ENCODE measurements around the gene CD164.

The CD164 gene

GRCh38 chr6:109381747-109382575 is at the start of gene CD164:
Gene CD164, minus strand, starts transcription at chr6:109382467. Its CDS starts 89 bp downstream, at chr6:109382378.
- in situ Hi-C loops (cut with HindIII; ENCODE audit: low pct_ligation_motif_present, low sequenced_read_pairs): no loop called here
- peak; percentile 81 for DNase-seq
- no peak for TF ChIP-seq CTCF (IDR thresholded peaks at IDR 0.05; ENCODE audit: low read depth, low read length, missing control alignments)

GRCh38 chr6:109429496-109429895 is 47.2 kb upstream of the CD164 start:
- no peak for DNase-seq
- Histone ChIP-seq H3K27ac (no peak overlapping the region), H3K36me3 (replicated peaks) (no peaks in the 10 kb centered on the region), H3K27me3 (replicated peaks) (no peaks in the 10 kb centered on the region), H3K4me3 (ENCODE audit: low read depth, low read length) (no peak overlapping the region)
- TF ChIP-seq CTCF (IDR thresholded peaks at IDR 0.05; ENCODE audit: low read depth, low read length, missing control alignments): no peak
- in situ Hi-C loops (cut with HindIII; ENCODE audit: low pct_ligation_motif_present, low sequenced_read_pairs): no loop called here

More at GRCh38 chr6:109381747-109382575, at the start of gene CD164:
- H3K27me3 ChIP-seq (replicated peaks): no peaks in the 10 kb centered on the region
- peaks cover 5% of the 10 kb centered on the region for H3K36me3 ChIP-seq (replicated peaks)
- peak within 1 kb of the TSS; percentile 96 for H3K4me3 ChIP-seq (ENCODE audit: low read depth, low read length)
- peak within 1 kb of the TSS; percentile 100 for H3K27ac ChIP-seq

- no peak for TF ChIP-seq CTCF (IDR thresholded peaks at IDR 0.05; ENCODE audit: low read depth, low read length, missing control alignments)
- Histone ChIP-seq H3K27me3 (replicated peaks) (no peaks in the 10 kb centered on the region), H3K4me3 (ENCODE audit: low read depth, low read length) (no peak overlapping the region), H3K27ac (no peak overlapping the region), H3K36me3 (replicated peaks) (no peaks in the 10 kb centered on the region)
- in situ Hi-C loops (cut with HindIII; ENCODE audit: low pct_ligation_motif_present, low sequenced_read_pairs): no loop called here
- DNase-seq: no peak
These were observed 46.7 kb upstream of the CD164 start for GRCh38 chr6:109428889-109429477.

- Histone ChIP-seq H3K27ac (no peak overlapping the region), H3K4me3 (ENCODE audit: low read depth, low read length) (no peak overlapping the region), H3K27me3 (replicated peaks) (no peaks in the 10 kb centered on the region), H3K36me3 (replicated peaks) (no peaks in the 10 kb centered on the region)
- no peak for TF ChIP-seq CTCF (IDR thresholded peaks at IDR 0.05; ENCODE audit: low read depth, low read length, missing control alignments)
- no peak for DNase-seq
- in situ Hi-C loops (cut with HindIII; ENCODE audit: low pct_ligation_motif_present, low sequenced_read_pairs): no loop called here
These were observed 42.7 kb upstream of the CD164 start for GRCh38 chr6:109424946-109425345.

- no peak for DNase-seq
- in situ Hi-C loops (cut with HindIII; ENCODE audit: low pct_ligation_motif_present, low sequenced_read_pairs): no loop called here
- no peaks in the 10 kb centered on the region for H3K36me3 ChIP-seq (replicated peaks)
- no peak for TF ChIP-seq CTCF (IDR thresholded peaks at IDR 0.05; ENCODE audit: low read depth, low read length, missing control alignments)
- H3K27ac ChIP-seq: no peak overlapping the region
- H3K4me3 ChIP-seq (ENCODE audit: low read depth, low read length): no peak overlapping the region
- no peaks in the 10 kb centered on the region for H3K27me3 ChIP-seq (replicated peaks)
These were observed 38.9 kb upstream of the CD164 start for GRCh38 chr6:109421184-109421583.

Measured in brain microvascular endothelial cell (primary cell).